HuH-7.5 (cell line): ENCODE data around the gene RSAD2.
"Not testable (repeated sequence)": the region's sequence is repeated elsewhere in the genome, so short reads cannot be mapped to it uniquely, and the experiment has no call there.

Experiments
- DNase-seq: peaks from one replicate; pipeline ENCODE4 v3.0.0; 2011; ENCODE audit warnings: low spot score

The RSAD2 gene, protein sequence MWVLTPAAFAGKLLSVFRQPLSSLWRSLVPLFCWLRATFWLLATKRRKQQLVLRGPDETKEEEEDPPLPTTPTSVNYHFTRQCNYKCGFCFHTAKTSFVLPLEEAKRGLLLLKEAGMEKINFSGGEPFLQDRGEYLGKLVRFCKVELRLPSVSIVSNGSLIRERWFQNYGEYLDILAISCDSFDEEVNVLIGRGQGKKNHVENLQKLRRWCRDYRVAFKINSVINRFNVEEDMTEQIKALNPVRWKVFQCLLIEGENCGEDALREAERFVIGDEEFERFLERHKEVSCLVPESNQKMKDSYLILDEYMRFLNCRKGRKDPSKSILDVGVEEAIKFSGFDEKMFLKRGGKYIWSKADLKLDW

GRCh38 chr2:6877402-6878304 is at the start of gene RSAD2:
TSS of gene RSAD2 (plus strand) at chr2:6877777. CDS start at chr2:6877801, 24 bp downstream.
- DNase-seq = no peak

DNA sequence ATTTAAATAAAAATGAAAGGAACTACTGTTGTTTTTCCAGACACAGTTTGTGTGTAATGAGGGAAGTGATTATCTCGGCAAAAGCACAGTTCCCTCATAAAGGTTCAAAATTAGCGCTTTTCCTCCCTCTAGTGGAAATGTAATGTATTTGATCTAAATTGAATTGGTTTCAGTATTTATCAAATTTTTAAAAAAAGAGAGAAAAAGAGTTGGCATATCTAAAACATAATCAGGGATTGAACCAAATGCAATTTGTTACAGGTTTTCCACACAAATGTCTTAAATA is 49.3 kb upstream of the RSAD2 start:
- DNase-seq = no peak

DNA sequence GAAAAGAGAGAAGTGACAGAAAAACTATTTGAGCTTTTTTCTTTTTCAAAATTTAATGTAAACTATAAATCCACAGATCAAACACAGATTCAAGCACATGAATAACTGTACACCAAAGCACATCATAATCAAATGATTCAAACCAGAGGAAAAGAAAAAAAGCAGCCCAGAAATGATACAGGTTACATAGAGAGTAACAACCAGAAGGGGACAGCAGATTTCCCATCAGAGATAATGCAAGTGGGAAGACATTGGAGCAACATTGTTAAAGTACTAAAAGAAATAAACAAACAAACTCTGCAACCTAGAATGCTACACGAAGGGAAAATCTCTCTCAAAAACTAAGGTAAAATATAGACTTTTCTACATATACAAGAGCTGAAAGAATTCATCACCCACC is 46.3 kb upstream of the RSAD2 start:
- no peak for DNase-seq

DNA sequence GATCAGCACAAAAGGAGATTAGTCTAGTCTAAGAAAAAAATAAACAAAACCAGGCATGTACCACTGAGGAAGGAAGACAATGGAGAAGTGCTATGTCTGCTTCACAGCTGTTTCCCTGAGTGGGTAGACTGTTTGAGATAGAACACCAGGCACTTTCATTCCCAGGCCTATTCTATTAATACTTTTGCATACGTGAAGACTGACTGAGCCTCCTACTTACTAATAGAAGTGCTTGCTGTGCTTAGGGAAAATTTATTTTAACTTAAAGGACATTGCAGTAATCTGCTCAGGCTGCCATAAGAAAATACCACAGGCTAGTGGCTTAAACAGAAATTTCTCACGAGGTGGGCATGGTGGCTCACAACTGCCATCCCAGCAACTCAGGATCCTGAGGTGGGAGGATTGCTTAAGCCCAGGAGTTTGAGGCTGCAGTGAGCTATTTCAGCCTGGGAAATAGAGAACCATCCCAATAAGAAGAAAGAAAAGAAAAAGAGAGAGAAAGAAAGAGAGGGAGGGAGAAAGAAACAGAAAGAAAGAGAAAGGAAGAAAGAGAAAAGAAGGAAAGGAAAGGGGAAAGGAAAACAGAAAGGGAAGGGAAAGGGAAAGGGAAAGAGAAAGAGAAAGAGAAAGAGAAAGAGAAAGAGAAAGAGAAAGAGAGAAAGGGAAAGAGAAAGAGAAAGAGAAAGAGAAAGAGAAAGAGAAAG is 44.8 kb upstream of the RSAD2 start:
- no peak for DNase-seq

- DNase-seq = no peak
Measured at GRCh38 chr2:6833300-6833604, 44.3 kb upstream of the RSAD2 start.

- DNase-seq = no peak
Measured at GRCh38 chr2:6834163-6834562, 43.4 kb upstream of the RSAD2 start.

DNA sequence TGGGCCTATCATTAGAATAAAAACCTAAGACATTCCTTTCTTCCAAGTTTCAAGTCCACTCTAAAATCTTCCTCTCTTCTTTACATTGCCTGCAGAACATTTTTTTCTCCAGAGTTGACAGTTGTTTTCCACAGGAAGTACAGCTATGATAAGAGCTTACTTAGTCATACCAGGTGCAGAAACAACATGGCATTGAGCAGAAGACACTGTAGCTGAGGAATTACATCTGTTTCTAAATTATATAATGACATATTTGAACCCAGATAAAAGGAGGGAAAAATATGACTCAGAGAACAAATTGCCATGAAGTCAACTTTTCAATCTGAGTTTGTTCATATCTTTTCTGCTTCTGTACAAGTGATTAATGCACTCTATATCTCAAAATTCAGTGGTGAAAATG is 42.1 kb upstream of the RSAD2 start:
- DNase-seq = no peak

DNA sequence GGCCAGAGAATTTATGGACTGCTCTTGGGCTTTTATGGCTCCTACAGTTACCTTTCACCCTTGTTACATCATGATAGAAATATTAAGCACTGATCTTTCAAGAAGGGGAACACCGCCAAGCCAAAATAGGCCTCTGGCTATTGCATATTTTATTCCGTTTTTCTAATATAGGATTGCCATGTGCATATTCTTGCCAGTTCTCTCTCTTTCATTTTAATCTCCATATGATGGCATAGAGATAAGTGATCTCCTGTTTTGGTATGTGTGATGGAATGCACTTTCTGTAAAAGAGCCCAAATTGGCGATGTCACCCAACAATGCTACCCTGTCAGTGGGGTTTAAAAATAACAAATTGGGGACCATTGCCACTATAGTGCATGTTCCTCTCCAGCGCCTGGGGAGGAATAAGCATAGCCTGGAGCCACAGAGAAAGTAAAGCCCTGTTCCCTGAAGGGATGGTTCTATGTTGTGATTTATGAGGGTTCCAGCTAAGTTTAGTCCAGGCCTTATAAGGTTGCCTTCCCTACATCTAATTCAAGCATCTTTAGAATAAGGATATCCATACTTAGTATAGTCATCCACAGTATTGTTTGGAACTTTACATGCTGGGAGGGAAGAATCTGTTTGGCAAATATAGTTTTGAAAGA is 38.8 kb upstream of the RSAD2 start:
- DNase-seq = no peak

DNA sequence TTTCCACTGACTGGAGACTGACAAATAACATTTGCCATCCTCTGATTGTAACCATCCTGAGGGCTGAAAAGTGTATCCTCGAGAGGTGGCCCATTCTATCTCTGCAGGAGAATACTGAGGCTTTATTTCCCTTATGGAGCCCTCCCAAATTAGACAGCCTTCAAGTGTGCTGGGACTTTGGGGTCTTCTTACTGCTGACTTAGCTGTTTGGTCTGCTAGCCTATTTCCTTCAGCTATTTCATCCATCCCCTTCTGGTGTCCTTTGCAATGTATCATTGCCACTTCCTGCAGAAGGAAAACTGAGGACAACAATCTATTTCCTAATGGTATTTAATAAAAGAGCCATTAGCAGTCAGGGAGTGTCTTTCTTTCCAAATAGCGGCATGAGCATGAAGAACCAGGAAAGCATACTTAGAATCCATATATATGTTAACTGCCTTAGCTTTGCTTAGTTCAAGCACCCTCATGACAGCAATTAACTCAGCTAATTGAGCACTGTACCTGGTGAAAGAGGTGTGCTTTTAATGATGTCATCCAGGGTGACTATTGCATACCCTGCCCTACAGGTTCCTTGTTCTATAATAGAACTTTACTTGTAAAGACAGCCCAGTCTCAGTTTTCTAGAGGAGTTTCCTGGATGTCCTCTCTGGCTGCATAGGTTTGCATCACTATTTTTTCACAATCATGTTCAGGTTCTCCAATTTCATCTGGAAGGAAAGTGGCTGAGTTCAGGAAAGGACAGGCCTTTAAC is 35.9 kb upstream of the RSAD2 start:
- no peak for DNase-seq

DNA sequence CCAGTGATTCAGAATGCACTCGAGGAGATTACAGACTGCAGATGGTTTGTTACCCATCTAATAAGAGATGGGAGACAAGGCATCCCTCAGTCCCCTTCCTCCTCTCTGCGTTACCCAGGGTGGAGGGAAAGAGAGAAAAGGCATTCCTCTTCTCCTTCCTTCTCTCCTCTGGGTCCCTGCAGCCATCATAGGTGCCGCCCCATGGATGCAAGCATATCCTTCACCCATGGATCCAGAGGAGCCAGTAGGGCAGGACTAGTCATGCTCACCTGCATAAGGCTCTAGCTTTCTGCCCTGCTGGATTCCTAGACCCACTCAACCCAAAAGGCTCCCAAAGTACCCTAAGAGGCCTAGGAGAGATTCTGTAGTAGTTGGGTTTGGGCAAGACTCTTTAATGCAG is 32.3 kb upstream of the RSAD2 start:
- no peak for DNase-seq

DNA sequence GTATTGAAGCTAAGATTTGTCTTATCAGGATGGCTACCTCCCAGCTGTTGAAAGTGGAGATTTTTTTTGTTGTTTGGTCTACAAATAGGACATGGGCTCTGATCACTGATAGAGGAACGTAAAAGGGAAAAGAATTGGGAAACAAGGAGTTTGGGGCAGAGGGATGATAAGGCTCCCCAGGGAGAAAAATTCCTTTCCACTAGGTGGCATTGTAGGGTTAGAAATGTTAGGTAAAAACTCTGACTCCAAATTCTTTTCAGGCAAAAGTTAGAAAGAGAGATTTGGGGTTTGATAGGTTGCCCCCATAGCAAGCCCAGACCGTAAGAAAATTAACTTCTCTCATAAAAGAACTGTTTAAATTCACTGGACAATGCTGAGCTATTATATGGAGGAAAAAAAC is 31.7 kb upstream of the RSAD2 start:
- no peak for DNase-seq

GRCh38 chr2:6846540-6846939 is 31.0 kb upstream of the RSAD2 start:
- DNase-seq = no peak

DNA sequence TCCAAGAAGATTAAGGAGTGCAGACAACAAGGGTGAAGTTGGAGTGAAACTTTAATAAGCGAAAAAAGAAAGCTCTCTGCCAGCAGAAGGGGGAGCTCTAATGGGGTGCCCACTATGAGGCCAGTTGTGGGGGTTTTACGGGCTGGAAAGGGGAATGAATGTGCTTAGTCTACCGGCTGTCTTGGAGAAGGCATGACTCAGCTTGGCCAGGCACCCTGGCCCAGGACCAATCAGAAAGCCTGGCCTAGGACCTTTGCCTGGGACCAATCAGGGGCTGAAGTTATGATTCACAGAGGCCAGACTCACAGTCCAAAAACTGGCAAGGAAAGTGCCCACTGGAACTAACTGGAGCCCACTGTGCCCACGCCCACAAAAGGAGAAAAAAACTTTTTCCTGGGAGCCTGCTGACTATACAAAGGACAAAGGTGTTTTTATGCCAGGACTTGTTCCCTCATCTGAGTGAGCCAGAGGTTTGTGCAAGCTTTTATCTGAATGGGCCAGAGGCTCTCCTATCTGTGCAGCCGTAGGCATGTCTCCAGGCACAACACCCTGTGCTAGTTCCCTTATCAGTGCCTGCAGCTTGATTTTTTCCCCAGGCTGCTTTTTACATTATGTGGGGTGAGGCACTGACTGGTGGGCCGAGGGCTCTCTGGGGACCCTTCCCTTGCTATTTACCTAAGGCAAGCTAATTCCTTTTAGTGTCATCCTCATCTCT is 30.5 kb upstream of the RSAD2 start:
- no peak for DNase-seq

DNA sequence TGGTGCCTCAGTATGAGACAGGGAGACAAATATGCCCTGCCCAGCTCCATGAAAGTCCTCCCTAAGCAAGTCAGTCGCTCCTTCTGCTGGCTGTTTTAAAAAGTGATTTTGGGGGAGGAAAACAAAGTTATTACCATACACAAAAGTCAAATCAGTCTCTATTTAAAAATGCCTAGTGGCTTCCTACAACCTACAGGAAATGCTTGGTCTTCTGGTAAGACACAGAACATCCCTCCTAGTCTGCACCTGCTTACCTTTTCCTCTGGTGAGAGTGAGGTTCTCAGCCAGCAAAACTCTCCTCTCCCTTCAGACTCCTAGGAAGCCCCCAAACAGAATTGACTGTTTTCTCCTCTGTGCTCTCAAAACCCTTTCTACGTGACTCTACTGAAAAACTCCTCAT is 25.4 kb upstream of the RSAD2 start:
- DNase-seq = no peak

- DNase-seq = no peak
Measured at GRCh38 chr2:6854416-6854815, 23.2 kb upstream of the RSAD2 start.

GRCh38 chr2:6855860-6856547 is 21.6 kb upstream of the RSAD2 start:
- DNase-seq = no peak

GRCh38 chr2:6856548-6856920 is 21.0 kb upstream of the RSAD2 start:
- no peak for DNase-seq

- DNase-seq = not testable (repeated sequence)
Measured at GRCh38 chr2:6858466-6859027, 19.0 kb upstream of the RSAD2 start.

- DNase-seq = no peak
Measured at GRCh38 chr2:6860296-6860695, 17.3 kb upstream of the RSAD2 start.

DNA sequence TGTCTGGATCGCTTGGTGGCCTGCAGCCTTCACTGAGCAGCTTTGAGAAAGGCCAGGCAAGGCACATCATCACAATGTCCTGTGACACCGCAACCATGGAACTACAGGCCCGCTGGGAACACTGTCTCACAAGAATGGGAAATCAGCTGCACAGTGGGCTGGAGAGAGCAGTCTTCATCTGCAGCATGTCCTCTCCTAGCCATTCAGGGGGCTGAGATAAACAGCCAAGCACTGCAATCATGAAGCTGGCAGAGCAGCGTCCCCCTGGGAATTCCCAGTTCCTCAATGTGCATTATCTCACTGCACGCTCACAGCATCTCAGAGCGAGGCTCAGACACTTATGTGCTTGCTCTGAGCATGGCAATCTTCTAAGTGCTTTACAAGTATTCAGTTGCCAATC is 13.8 kb upstream of the RSAD2 start:
- no peak for DNase-seq
